ENCODE results near the gene RADIL. TPM values are rescaled to one million over a fixed set of nuclear protein-coding genes. Genes with fewer than 3 reads are reported as not detected.
A peak's percentile ranks its signal among the peaks of the same experiment; 100 is the strongest.

RADIL gene
- total RNA-seq (2011; cell fraction: chromatin; rRNA removed; ENCODE audit: low replicate concordance) = 6.8 and 17.5 TPM in 2 replicates
- total RNA-seq (2011; cell fraction: nucleolus; rRNA removed) = 12.3 and 13.3 TPM in 2 replicates
- total RNA-seq (2011; cell fraction: nucleoplasm; rRNA removed) = 6.7 and 8.8 TPM in 2 replicates
- 4.6 and 4.8 TPM in 2 replicates for total RNA-seq (2014; rRNA removed)
- 0.25 and 0.48 TPM in 2 replicates for total RNA-seq (2014; rRNA removed; fragmentation: Illumina TruSeq; extraction: Trizol)
- 0.91 and 1.4 TPM in 2 replicates for total RNA-seq (2015; rRNA removed; fragmentation: Illumina TruSeq; extraction: Trizol)
- total RNA-seq (2021) = 8.1 and 8.6 TPM in 2 replicates
- 2.4 and 2.7 TPM in 2 replicates for polyA plus RNA-seq (2011; rRNA removed)
- 3.6 and 9.7 TPM in 2 replicates for polyA plus RNA-seq (2011; cell fraction: cytosol; rRNA removed)
- 4.8 and 9.7 TPM in 2 replicates for polyA plus RNA-seq (2011; cell fraction: nucleus; rRNA removed)
- polyA plus RNA-seq (2012) = 2.4 and 5.2 TPM in 2 replicates
- polyA plus RNA-seq (2014; fragmentation: Illumina TruSeq; extraction: Trizol) = 1.4 and 2.2 TPM in 2 replicates
- polyA plus RNA-seq (2014; fragmentation: Nextera tagmentation; extraction: Ambion mirVana) = under 1 TPM in 1 of 2 experiments, not detected in 1; 0.06 TPM
- polyA plus RNA-seq (2014; rRNA removed) = 4.2 and 5.4 TPM in 2 replicates
- polyA minus RNA-seq (2011; rRNA and poly(A)+ RNA removed) = 1.0 and 3.2 TPM in 2 replicates
- polyA minus RNA-seq (2011; cell fraction: cytosol; rRNA and poly(A)+ RNA removed) = 2.8 and 4.6 TPM in 2 replicates
- polyA minus RNA-seq (2011; cell fraction: nucleus; rRNA and poly(A)+ RNA removed) = 3.5 and 5.3 TPM in 2 replicates
- percentile 55 among the genes with signal in this experiment for Bru-seq, nascent RNA
- percentile 51 among the genes with signal in this experiment for BruChase-seq, experiment 1, labeled RNA remaining after a 2-hour chase
- BruChase-seq, experiment 2, labeled RNA remaining after a 6-hour chase = percentile 50 among the genes with signal in this experiment
- long read RNA-seq, experiment 1, partial matches to known transcripts = 14 of 19 reads
- long read RNA-seq, experiment 1, other reads (novel, unspliced or antisense) = 4 of 19 reads
- long read RNA-seq, experiment 2, partial matches to known transcripts = 2 of 4 reads
- long read RNA-seq, experiment 2, other reads (novel, unspliced or antisense) = 2 of 4 reads
- long read RNA-seq, experiment 3, partial matches to known transcripts = 1 of 2 reads
- long read RNA-seq, experiment 3, other reads (novel, unspliced or antisense) = 1 of 2 reads

- Histone ChIP-seq H3K9me1 (ENCODE audit: control insufficient read depth, insufficient read depth, low read length) (no peaks in the 10 kb centered on the region), H3K79me2 (ENCODE audit: control insufficient read depth, insufficient read depth, low read length) (peaks cover 4% of the 10 kb centered on the region; the same call in 2 of the 3 replicates), H3K4me3 (peak within 1 kb of the TSS; percentile 70), H3K36me3 (ENCODE audit: control insufficient read depth, insufficient read depth, low read length) (no peaks in the 10 kb centered on the region), H3K4me1 (replicated peaks in 1 of 2; ENCODE audit: control insufficient read depth in 2 of 2, insufficient read depth in 2 of 2, low read length in 2 of 2) (peaks cover 9 to 18% of the 10 kb centered on the region in 2 experiments), H2AFZ (ENCODE audit: low read depth, low read length) (peak within 1 kb of the TSS; percentile 87), H3K27me3 (ENCODE audit: control insufficient read depth in 2 of 2, insufficient read depth in 2 of 2, low read length in 2 of 2) (peaks cover 0 to 3% of the 10 kb centered on the region in 2 experiments; a peak in 1 of 5 replicates), H4K20me1 (replicated peaks; ENCODE audit: control insufficient read depth, insufficient read depth, low read length) (no peaks in the 10 kb centered on the region), H3K27ac (ENCODE audit: extremely low read depth, low read depth, low read length) (peak within 1 kb of the TSS; percentile 75), H3K4me2 (ENCODE audit: insufficient read depth, low read length) (peak within 1 kb of the TSS; percentile 78), H3K9ac (ENCODE audit: insufficient read depth in 1 of 2, low read depth in 2 of 2, low read length in 2 of 2) (peak within 1 kb of the TSS; percentile 71 to 96; a peak in 3 of 4 replicates), H3K9me3 (replicated peaks; ENCODE audit: control insufficient read depth, insufficient read depth, low read depth, low read length) (no peaks in the 10 kb centered on the region; the same call in 1 of the 2 replicates)
- DNase-seq (ENCODE audit: extremely low read depth in 1 of 4, low spot score in 3 of 4) (peak; percentile 95 to 99 (median 99)), FAIRE-seq (peak; percentile 86), ATAC-seq (peak; percentile 97)
- intact Hi-C loops (cut with micrococcal nuclease) (loop anchor here (1.0 to 10.0 kb wide), 4 partner anchors 34 to 269 kb away; no protein-coding TSS in a partner anchor), in situ Hi-C loops (cut with MboI) (no loop called here)
- BruUV-seq (replicated peaks) = no TSS peak
- CTCF ChIA-PET (ENCODE audit: low intra/inter-chr PET ratio) = interaction anchor here (0.7 to 3.2 kb wide), 5 partner anchors 34 to 86 kb away, joined by 4 to 13 read pairs (median 6); no protein-coding TSS in a partner anchor
- 6% methylated on average over 39 of the region's 72 CpGs for WGBS (ENCODE audit: insufficient coverage, low coverage, missing lambda C conversion rate)
- POLR2A ChIA-PET = interaction anchor here (0.6 to 1.4 kb wide), 2 partner anchors 12 to 44 kb away, joined by 3 to 4 read pairs; no protein-coding TSS in a partner anchor
- no peak for TF ChIP-seq KAT7 (CRISPR knock-in tag; IDR thresholded peaks at IDR 0.05; ENCODE audit: borderline replicate concordance)
- no peak for TF ChIP-seq TCFL5 (CRISPR knock-in tag; conservative IDR thresholded peaks at IDR 0.05)
- no peak; the same call in 1 of the 2 replicates for TF ChIP-seq CREB3L1 (IDR thresholded peaks at IDR 0.05; ENCODE audit: borderline replicate concordance, low read depth)
- TF ChIP-seq KLF13 (tag; IDR thresholded peaks at IDR 0.05; ENCODE audit: borderline replicate concordance, low read depth) = no peak
- TF ChIP-seq ZNF232 (CRISPR knock-in tag; IDR thresholded peaks at IDR 0.05) = no peak
- TF ChIP-seq ZFP36 (IDR thresholded peaks at IDR 0.05; ENCODE audit: low read depth, low read length, partially characterized antibody) = no peak
- TF ChIP-seq GMEB1 (CRISPR knock-in tag; IDR thresholded peaks at IDR 0.05) = peak; percentile 47; the same call in 1 of the 2 replicates
- no peak for TF ChIP-seq TAL1 (IDR thresholded peaks at IDR 0.05)
- no peak for TF ChIP-seq ZZZ3 (IDR thresholded peaks at IDR 0.05)
- TF ChIP-seq TAF15 (IDR thresholded peaks at IDR 0.05; ENCODE audit: low read depth, low read length) = no peak
- TF ChIP-seq ZNF24 (IDR thresholded peaks at IDR 0.05) = no peak
- no peak for TF ChIP-seq YBX1 (IDR thresholded peaks at IDR 0.05)
- TF ChIP-seq HMG20A (CRISPR knock-in tag; conservative IDR thresholded peaks at IDR 0.05) = no peak
Observed at GRCh38 chr7:4883372-4884144, at the start of gene RADIL. RADIL (minus strand) TSS chr7:4883716; CDS start chr7:4878139, 5,577 bp downstream.
